CD14-positive monocyte (primary cell): ENCODE data around the gene MBNL2. TPM values are rescaled to one million over a fixed set of nuclear protein-coding genes. Genes with fewer than 3 reads are reported as not detected.

Source experiments
- DNase-seq, 3 donors: peaks; one replicate each; pipeline ENCODE4 v3.0.0-alpha.2; 2011 to 2022
- H2AFZ ChIP-seq: 2 replicates; pipeline ENCODE4 v1.6.0; 2012; ENCODE audit warnings: mild to moderate bottlenecking, low read depth, low read length, inconsistent platforms; ENCODE audit not compliant: insufficient read depth, poor library complexity, severe bottlenecking
- H3K27ac ChIP-seq, 2 donors: 1 replicate in 1 of 2; 2 replicates in 1 of 2; pipeline ENCODE4 v1.5.1; 2012 to 2013; ENCODE audit warnings: low read length in 2 of 2, control low read depth in 1 of 2, inconsistent platforms in 1 of 2, low read depth in 1 of 2, mild to moderate bottlenecking in 1 of 2
- H3K27me3 ChIP-seq, 2 donors: one replicate each; pipeline versions ENCODE4 v1.6.0 to v1.6.1; 2011 to 2013; ENCODE audit warnings: low read length in 2 of 2; ENCODE audit not compliant: control insufficient read depth in 2 of 2, insufficient read depth in 2 of 2
- H3K36me3 ChIP-seq, 2 donors: replicated peaks in 1 of 2; 1 replicate in 1 of 2; 2 replicates in 1 of 2; pipeline versions ENCODE4 v1.5.1 to v1.6.1; 2012 to 2013; ENCODE audit warnings: low read length in 2 of 2, control low read depth in 1 of 2, inconsistent platforms in 1 of 2, mild to moderate bottlenecking in 1 of 2; ENCODE audit not compliant: insufficient read depth in 2 of 2, control insufficient read depth in 1 of 2
- H3K4me1 ChIP-seq, 2 donors: 1 replicate in 1 of 2; 2 replicates in 1 of 2; pipeline versions ENCODE4 v1.5.1 to v1.6.1; 2012 to 2013; ENCODE audit warnings: low read length in 2 of 2, control low read depth in 1 of 2, inconsistent platforms in 1 of 2, mild to moderate bottlenecking in 1 of 2, moderate library complexity in 1 of 2; ENCODE audit not compliant: insufficient read depth in 2 of 2, control insufficient read depth in 1 of 2
- H3K4me2 ChIP-seq: replicated peaks from 2 replicates; pipeline ENCODE3; 2012; ENCODE audit warnings: low read length, moderate library complexity, mild to moderate bottlenecking; ENCODE audit not compliant: poor library complexity, severe bottlenecking; ENCODE audit errors: extremely low read depth
- H3K4me3 ChIP-seq, 3 experiments: fragments of 200-600 bp in 1 of 3; sonication (generic) in 1 of 3; replicated peaks in 1 of 3; 1 replicate in 2 of 3; 2 replicates in 1 of 3; pipeline ENCODE4 v1.5.1; 2011 to 2013; ENCODE audit warnings: low read length in 3 of 3, mild to moderate bottlenecking in 3 of 3, control low read depth in 2 of 3, low read depth in 2 of 3, inconsistent platforms in 1 of 3, moderate library complexity in 1 of 3
- H3K79me2 ChIP-seq: 2 replicates; pipeline ENCODE4 v1.6.0; 2012; ENCODE audit warnings: mild to moderate bottlenecking, control low read depth, inconsistent platforms, low read length, moderate library complexity; ENCODE audit not compliant: insufficient read depth
- H3K9ac ChIP-seq: 2 replicates; pipeline ENCODE4 v1.6.0; 2017; ENCODE audit warnings: low read length, mild to moderate bottlenecking; ENCODE audit not compliant: insufficient read depth, poor library complexity, severe bottlenecking
- H3K9me3 ChIP-seq, 2 donors: replicated peaks in 1 of 2; 1 replicate in 1 of 2; 2 replicates in 1 of 2; pipeline versions ENCODE4 v1.5.1 to v1.6.1; 2012 to 2013; ENCODE audit warnings: low read length in 2 of 2, control low read depth in 1 of 2; ENCODE audit not compliant: control insufficient read depth in 1 of 2, insufficient read depth in 1 of 2
- H4K20me1 ChIP-seq: 2 replicates; pipeline ENCODE4 v1.6.0; 2012; ENCODE audit warnings: mild to moderate bottlenecking, low read length, control low read depth, moderate library complexity; ENCODE audit not compliant: insufficient read depth
- H3K27ac Mint-ChIP-seq, 7 donors: one replicate each; pipeline ENCODE4 v1.8.0; 2020; ENCODE audit warnings: mild to moderate bottlenecking in 7 of 7, mixed read lengths in 7 of 7, moderate library complexity in 6 of 7, inconsistent platforms in 2 of 7
- H3K27me3 Mint-ChIP-seq, 3 donors: one replicate each; pipeline ENCODE4 v1.8.0; 2021 to 2022; ENCODE audit warnings: low read depth in 3 of 3, mild to moderate bottlenecking in 3 of 3, mixed read lengths in 3 of 3, moderate library complexity in 3 of 3, inconsistent platforms in 1 of 3
- H3K36me3 Mint-ChIP-seq, 2 donors: one replicate each; pipeline ENCODE4 v1.8.0; 2020; ENCODE audit warnings: mixed read lengths in 2 of 2, inconsistent platforms in 1 of 2, mild to moderate bottlenecking in 1 of 2
- H3K4me1 Mint-ChIP-seq: one replicate; pipeline ENCODE4 v1.8.0; 2020; ENCODE audit warnings: mild to moderate bottlenecking, mixed read lengths
- H3K4me3 Mint-ChIP-seq, 2 donors: one replicate each; pipeline ENCODE4 v1.8.0; 2020; ENCODE audit warnings: mild to moderate bottlenecking in 2 of 2, mixed read lengths in 2 of 2, moderate library complexity in 1 of 2
- H3K9me3 Mint-ChIP-seq, 7 donors: one replicate each; pipeline ENCODE4 v1.8.0; 2020 to 2022; ENCODE audit warnings: mixed read lengths in 7 of 7, mild to moderate bottlenecking in 6 of 7, moderate library complexity in 6 of 7, inconsistent platforms in 2 of 7
- CTCF ChIP-seq: fragments of 200-600 bp; IDR thresholded peaks from one replicate; pipeline ENCODE4 v1.8.0; 2022; ENCODE audit warnings: antibody characterized with exemption, mild to moderate bottlenecking
- WGBS: methylation state at CpG from one replicate; pipeline ENCODE4 v1.1.5; 2013; ENCODE audit warnings: missing lambda C conversion rate; ENCODE audit not compliant: insufficient coverage; 5-methylcytosine and 5-hydroxymethylcytosine counted together
- intact Hi-C, 2 donors: fragments of 100-400 bp; cut with micrococcal nuclease; formaldehyde crosslinking; loops; one replicate each; pipeline versions ENCODE4 v1.15.0 to v1.15.1; 2023
- polyA plus RNA-seq, 3 donors: library from polyadenylated mRNA; depleted of rRNA in 1 of 3; unstranded in 2 of 3; stranded (reverse) in 1 of 3; fragments of 300-500 nt in 2 of 3; fragments of >200 nt in 1 of 3; fragmentation: Illumina TruSeq in 2 of 3; gene quantifications; 1 replicate in 2 of 3; 2 replicates in 1 of 3; pipeline ENCODE4 v1.2.3, GENCODE V29; 2012 to 2021

Gene MBNL2
- polyA plus RNA-seq, 3 donors: 8.5 to 15.5 (median 13.4) TPM

GRCh38 chr13:97288486-97288900 is 66.4 kb downstream of the MBNL2 start:
- no peak for TF ChIP-seq CTCF
- H3K9ac ChIP-seq: no peak overlapping the region

GRCh38 chr13:97289514-97290298 is 67.6 kb downstream of the MBNL2 start:
- H4K20me1 ChIP-seq: peaks cover 70% of the 10 kb centered on the region
- H3K9me3 ChIP-seq: no peaks in the 10 kb centered on the region
- 100% methylated on average over 1 of the region's 4 CpGs for WGBS
- no peak overlapping the region for H3K27ac ChIP-seq
- no peak overlapping the region for H3K4me2 ChIP-seq
- H3K4me3 ChIP-seq: no peak overlapping the region
- intact Hi-C loops: no loop called here
- H3K27me3 ChIP-seq: no peaks in the 10 kb centered on the region
- H3K4me1 ChIP-seq: no peaks in the 10 kb centered on the region
- H3K79me2 ChIP-seq: peaks cover 15% of the 10 kb centered on the region
- H3K4me3 Mint-ChIP-seq: no peak overlapping the region
- no peak overlapping the region for H2AFZ ChIP-seq
- peaks cover 0 to 3% of the 10 kb centered on the region in 2 donors for H3K36me3 ChIP-seq
- no peak overlapping the region for H3K9ac ChIP-seq
- no peaks in the 10 kb centered on the region for H3K27me3 Mint-ChIP-seq
- H3K4me1 Mint-ChIP-seq: no peaks in the 10 kb centered on the region
- DNase-seq: no peak
- no peak for TF ChIP-seq CTCF
- H3K36me3 Mint-ChIP-seq: peaks cover 8 to 12% of the 10 kb centered on the region in 2 donors
- peaks cover 0 to 5% (median 2%) of the 10 kb centered on the region in 7 donors for H3K9me3 Mint-ChIP-seq
- no peak overlapping the region for H3K27ac Mint-ChIP-seq

More at GRCh38 chr13:97288486-97288900, 66.4 kb downstream of the MBNL2 start:
- peaks cover 0 to 3% of the 10 kb centered on the region in 2 donors for H3K36me3 ChIP-seq
- WGBS: no CpG with 5 or more reads among the region's 2 CpGs
- peaks cover 6 to 7% of the 10 kb centered on the region in 2 donors for H3K4me1 ChIP-seq
- peaks cover 11% of the 10 kb centered on the region for H3K4me1 Mint-ChIP-seq
- no peaks in the 10 kb centered on the region for H3K27me3 ChIP-seq
- DNase-seq: no peak
- peaks cover 70% of the 10 kb centered on the region for H4K20me1 ChIP-seq
- H3K4me3 ChIP-seq: no peak overlapping the region
- intact Hi-C loops: no loop called here
- H2AFZ ChIP-seq: no peak overlapping the region
- H3K79me2 ChIP-seq: peaks cover 15% of the 10 kb centered on the region
- no peak overlapping the region for H3K4me3 Mint-ChIP-seq
- no peak overlapping the region for H3K4me2 ChIP-seq
- H3K9me3 ChIP-seq: no peaks in the 10 kb centered on the region
- peaks cover 0 to 5% (median 2%) of the 10 kb centered on the region in 7 donors for H3K9me3 Mint-ChIP-seq
- no peaks in the 10 kb centered on the region for H3K27me3 Mint-ChIP-seq
- no peak overlapping the region for H3K27ac ChIP-seq
- H3K36me3 Mint-ChIP-seq: peaks cover 8 to 10% of the 10 kb centered on the region in 2 donors
- no peak overlapping the region for H3K27ac Mint-ChIP-seq
